GM10266 (cell line): Measurements from ENCODE around the gene GLRA1.

Experiments
- DNase-seq: peaks from one replicate; pipeline ENCODE4 v3.0.0; 2012; ENCODE audit errors: extremely low spot score
- CTCF ChIP-seq: IDR thresholded peaks from 2 replicates; pipeline ENCODE4 v1.5.1; 2012; ENCODE audit warnings: mild to moderate bottlenecking, low read depth; ENCODE audit not compliant: control insufficient read depth, insufficient read depth; ENCODE audit errors: missing control alignments

GLRA1 gene

GRCh38 chr5:151889614-151890013, 35.0 kb downstream of the GLRA1 start:
- DNase-seq = no peak
- TF ChIP-seq CTCF = no peak

GRCh38 chr5:151886546-151887275, 37.9 kb downstream of the GLRA1 start:
- DNase-seq = no peak
- TF ChIP-seq CTCF = no peak

- no peak for TF ChIP-seq CTCF
- DNase-seq = no peak
Observed at GRCh38 chr5:151885138-151885908, 39.3 kb downstream of the GLRA1 start.

GRCh38 chr5:151881621-151882225, 42.9 kb downstream of the GLRA1 start:
- no peak for DNase-seq
- no peak for TF ChIP-seq CTCF

- TF ChIP-seq CTCF = no peak
- DNase-seq = no peak
Observed at GRCh38 chr5:151880324-151880723, 44.3 kb downstream of the GLRA1 start.

- no peak for TF ChIP-seq CTCF
- DNase-seq = no peak
Observed at GRCh38 chr5:151873701-151874100, 51.0 kb downstream of the GLRA1 start.
